Stimulated activated CD8-positive, alpha-beta memory T cell treated with anti-CD3 and anti-CD28 coated beads, Interleukin-12 subunit alpha, Interleukin-12 subunit beta, amount 100 ng/mL, for 24 hours (primary cell): ENCODE measurements around the gene MAGEA6.
"Not testable (repeated sequence)": the region's sequence is repeated elsewhere in the genome, so short reads cannot be mapped to it uniquely, and the experiment has no call there.

ENCODE experiments used
- DNase-seq: peaks from one replicate; pipeline ENCODE4 v3.0.0-alpha.2; 2020; ENCODE audit errors: extremely low read depth

Gene MAGEA6

GRCh38 chrX:152769549-152770289 lies at the start of gene MAGEA6:
TSS of gene MAGEA6 (minus strand) at chrX:152769689. CDS start at chrX:152767650, 2,039 bp downstream.
- DNase-seq, result not testable (repeated sequence)

- DNase-seq, result no peak
Measured at GRCh38 chrX:152819266-152819665, 49.8 kb upstream of the MAGEA6 start.

GRCh38 chrX:152818356-152818755 lies 48.9 kb upstream of the MAGEA6 start:
- DNase-seq, result no peak

GRCh38 chrX:152817078-152817764 lies 47.7 kb upstream of the MAGEA6 start:
- DNase-seq, result no peak

GRCh38 chrX:152814048-152814447 lies 44.6 kb upstream of the MAGEA6 start:
- DNase-seq, result no peak

GRCh38 chrX:152813206-152813605 lies 43.7 kb upstream of the MAGEA6 start:
- DNase-seq, result no peak

- no peak for DNase-seq
Measured at GRCh38 chrX:152810403-152810802, 40.9 kb upstream of the MAGEA6 start.

- no peak for DNase-seq
Measured at GRCh38 chrX:152806035-152806434, 36.5 kb upstream of the MAGEA6 start.

GRCh38 chrX:152798945-152799344 lies 29.5 kb upstream of the MAGEA6 start:
- DNase-seq, result no peak

- not testable (repeated sequence) for DNase-seq
Measured at GRCh38 chrX:152787062-152787461, 17.6 kb upstream of the MAGEA6 start.

GRCh38 chrX:152766562-152766961 lies 2.9 kb downstream of the MAGEA6 start:
- not testable (repeated sequence) for DNase-seq

GRCh38 chrX:152761582-152761981 lies 7.9 kb downstream of the MAGEA6 start:
- DNase-seq, result not testable (repeated sequence)

GRCh38 chrX:152759544-152759943 lies 9.9 kb downstream of the MAGEA6 start:
- not testable (repeated sequence) for DNase-seq

GRCh38 chrX:152758918-152759317 lies 10.6 kb downstream of the MAGEA6 start, which contains the start of gene CSAG3:
TSS of gene CSAG3 (plus strand) at chrX:152759218.
- DNase-seq, result not testable (repeated sequence)

GRCh38 chrX:152754871-152755270 lies 14.6 kb downstream of the MAGEA6 start:
- not testable (repeated sequence) for DNase-seq

- not testable (repeated sequence) for DNase-seq
Measured at GRCh38 chrX:152753686-152754650, 15.5 kb downstream of the MAGEA6 start, which contains the start of gene MAGEA2. TSS of gene MAGEA2 (minus strand) at chrX:152753842. CDS start at chrX:152751363, 2,479 bp downstream.

- no peak for DNase-seq
Measured at GRCh38 chrX:152738560-152738959, 30.9 kb downstream of the MAGEA6 start.

GRCh38 chrX:152736528-152736927 lies 33.0 kb downstream of the MAGEA6 start:
- not testable (repeated sequence) for DNase-seq

- no peak for DNase-seq
Measured at GRCh38 chrX:152735860-152736511, 33.5 kb downstream of the MAGEA6 start.

GRCh38 chrX:152735101-152735500 lies 34.4 kb downstream of the MAGEA6 start:
- no peak for DNase-seq
